GM12873 (cell line): ENCODE measurements around the gene ATF7IP.

Experiments
- TF ChIP-seq, protein P1 (sequence below): IDR thresholded peaks from 2 replicates; pipeline ENCODE4 v1.5.1; 2012; ENCODE audit warnings: low read depth, mild to moderate bottlenecking, moderate library complexity, low read length, control low read depth; ENCODE audit not compliant: insufficient read depth; ENCODE audit errors: missing control alignments

Gene ATF7IP

DNA sequence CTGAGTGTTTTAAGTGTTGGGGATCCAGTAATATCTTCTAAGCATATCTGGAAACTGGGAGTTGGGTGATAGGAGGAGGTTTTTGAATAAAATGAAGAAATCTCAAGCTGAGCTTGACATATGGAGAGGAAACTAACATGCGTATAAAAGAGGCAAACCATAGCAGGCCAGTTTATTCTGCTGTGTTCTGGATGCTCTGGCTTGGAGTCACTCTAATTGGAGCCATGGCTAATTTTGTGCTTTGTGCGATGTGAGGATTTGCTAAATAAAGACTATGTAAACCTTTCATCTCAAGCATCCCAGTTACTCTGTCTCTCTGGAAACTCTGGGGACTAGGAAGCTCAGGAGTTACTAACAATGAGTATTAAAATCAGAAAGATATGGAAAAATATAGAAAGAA is 66.5 kb downstream of the ATF7IP start:
- TF ChIP-seq, protein P1, sequence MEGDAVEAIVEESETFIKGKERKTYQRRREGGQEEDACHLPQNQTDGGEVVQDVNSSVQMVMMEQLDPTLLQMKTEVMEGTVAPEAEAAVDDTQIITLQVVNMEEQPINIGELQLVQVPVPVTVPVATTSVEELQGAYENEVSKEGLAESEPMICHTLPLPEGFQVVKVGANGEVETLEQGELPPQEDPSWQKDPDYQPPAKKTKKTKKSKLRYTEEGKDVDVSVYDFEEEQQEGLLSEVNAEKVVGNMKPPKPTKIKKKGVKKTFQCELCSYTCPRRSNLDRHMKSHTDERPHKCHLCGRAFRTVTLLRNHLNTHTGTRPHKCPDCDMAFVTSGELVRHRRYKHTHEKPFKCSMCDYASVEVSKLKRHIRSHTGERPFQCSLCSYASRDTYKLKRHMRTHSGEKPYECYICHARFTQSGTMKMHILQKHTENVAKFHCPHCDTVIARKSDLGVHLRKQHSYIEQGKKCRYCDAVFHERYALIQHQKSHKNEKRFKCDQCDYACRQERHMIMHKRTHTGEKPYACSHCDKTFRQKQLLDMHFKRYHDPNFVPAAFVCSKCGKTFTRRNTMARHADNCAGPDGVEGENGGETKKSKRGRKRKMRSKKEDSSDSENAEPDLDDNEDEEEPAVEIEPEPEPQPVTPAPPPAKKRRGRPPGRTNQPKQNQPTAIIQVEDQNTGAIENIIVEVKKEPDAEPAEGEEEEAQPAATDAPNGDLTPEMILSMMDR = no peak

DNA sequence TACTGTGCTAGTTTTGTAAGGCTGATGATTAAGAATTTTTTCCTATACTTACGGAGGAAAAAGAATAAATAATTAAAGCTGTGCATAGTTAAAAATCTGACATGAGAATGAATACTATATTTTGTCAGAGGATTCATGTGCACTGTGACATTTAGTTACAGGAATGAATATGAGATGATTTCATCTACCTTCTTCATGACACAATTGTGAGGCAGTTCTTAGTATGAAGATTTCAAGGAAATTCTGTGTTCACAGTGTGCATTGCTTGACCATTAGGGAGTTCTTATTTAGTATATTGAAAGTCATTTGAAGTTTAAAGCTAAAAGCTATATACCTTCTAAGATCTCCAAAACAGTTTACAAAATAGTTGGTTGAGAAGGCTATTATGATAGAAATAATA is 70.1 kb downstream of the ATF7IP start:
- TF ChIP-seq, protein P1 = no peak

DNA sequence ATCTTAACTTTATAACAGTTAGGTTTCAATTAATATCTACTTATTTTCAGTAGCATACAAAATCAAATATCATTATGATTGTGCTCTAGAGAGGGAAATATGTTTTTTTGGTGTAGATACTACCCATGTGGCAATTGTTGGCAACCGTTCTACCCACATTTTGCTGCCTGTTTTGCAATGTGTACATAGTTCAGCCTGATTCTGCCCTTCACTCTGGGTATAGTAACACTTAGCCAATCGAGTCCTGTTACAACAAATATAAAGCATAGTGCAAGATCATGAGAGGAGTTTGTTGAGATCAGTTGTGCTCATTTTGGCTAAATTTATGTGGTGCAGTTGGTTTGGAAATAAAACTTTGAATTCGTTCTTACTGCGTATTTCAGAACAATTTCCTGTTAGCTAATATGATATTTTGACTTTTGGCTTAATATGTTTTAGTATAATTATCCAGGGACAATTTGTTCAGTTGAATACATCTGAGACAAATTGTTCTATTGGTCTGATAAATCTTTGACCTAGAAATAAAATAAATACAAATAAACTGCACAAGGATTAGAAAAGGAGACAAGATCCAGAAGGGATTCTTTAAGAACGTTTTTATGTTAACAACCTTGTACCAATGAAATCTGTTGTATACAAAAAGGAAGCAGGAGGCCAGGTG is 76.9 kb downstream of the ATF7IP start:
- TF ChIP-seq, protein P1 = no peak

DNA sequence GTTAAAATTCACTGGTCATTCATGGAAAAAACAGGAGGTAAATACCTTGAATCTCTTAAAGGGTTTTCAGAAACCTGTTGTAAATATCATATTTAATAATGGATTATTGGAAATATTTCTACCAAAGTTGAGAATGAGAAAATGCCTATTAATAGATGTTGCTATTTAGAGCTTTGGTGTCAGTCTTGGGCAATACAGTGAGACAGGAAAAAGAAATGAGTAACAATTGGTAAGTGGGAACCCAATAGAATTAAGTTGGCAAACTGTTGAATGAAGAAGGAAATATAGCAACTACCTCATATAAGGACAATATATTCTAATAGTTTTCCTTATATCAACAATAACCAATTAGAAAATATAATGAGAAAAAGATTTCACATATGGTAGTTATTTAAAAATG is 78.0 kb downstream of the ATF7IP start:
- TF ChIP-seq, protein P1 = no peak

DNA sequence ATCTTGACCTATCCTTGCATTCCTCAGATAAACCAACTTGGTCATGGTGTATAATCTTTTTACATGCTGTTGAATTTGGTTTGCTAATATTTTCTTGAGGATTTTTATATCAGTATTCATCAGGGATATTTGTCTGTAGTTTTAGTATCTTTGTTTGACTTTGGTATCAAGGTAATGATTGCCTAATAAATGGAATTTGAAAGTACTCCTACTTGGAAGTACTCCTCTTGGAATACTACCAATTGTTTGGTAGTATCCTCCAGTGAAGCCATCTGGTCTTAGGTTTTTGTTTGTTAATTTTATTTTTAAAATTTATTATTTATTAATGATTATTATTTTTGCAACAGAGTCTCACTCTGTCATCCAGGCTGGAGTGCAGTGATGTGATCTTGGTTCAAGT is 85.0 kb downstream of the ATF7IP start:
- TF ChIP-seq, protein P1 = no peak

DNA sequence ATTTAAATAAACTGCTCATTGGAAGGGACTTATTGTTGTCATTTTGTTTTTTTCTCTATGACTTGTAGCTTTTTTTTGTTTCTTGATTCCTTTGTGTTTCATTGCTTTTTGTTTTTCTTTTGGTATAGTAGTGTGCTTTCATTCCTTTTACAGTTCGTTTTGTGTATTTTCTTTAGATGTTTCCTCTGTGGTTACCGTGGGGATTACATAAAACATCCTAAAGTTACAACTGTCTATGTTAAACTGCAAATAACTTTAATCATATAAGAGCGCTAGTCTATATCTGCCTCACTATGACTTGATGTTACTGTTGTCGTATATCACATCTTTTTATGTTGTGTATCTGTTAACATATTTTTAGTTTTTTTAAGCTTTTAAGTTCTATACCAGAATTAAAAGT is 86.9 kb downstream of the ATF7IP start:
- TF ChIP-seq, protein P1 = no peak

DNA sequence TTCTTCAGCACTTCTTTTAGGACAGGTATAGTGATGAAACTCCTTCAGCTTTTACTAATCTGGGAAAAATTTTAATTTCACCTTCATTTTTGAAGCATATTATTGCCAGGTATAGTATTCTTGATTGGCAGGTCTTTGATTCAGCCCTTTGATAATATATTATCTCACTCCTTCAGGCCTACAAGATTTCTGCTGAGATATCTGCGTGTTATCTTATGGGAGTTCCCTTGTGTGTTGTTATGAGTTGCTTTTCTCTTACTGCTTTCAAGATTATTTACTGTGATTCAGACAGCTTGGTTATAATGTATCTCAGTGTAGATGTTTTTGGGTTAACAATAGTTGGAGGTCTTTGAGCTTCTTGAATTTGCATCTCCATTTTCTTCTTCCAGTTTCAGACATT is 87.4 kb downstream of the ATF7IP start:
- TF ChIP-seq, protein P1 = no peak
